ENCODE data around the gene CLIP1.

Gene CLIP1

GRCh38 chr12:122460641-122461040, 38.2 kb upstream of the CLIP1 start:
- no peak for TF ChIP-seq CTCF (IDR thresholded peaks at IDR 0.05; ENCODE audit: insufficient read depth, low read length, poor library complexity, severe bottlenecking)
- no peaks in the 10 kb centered on the region for H3K27me3 ChIP-seq (replicated peaks; ENCODE audit: control insufficient read depth, insufficient read depth, low read length)

GRCh38 chr12:122460061-122460460, 37.6 kb upstream of the CLIP1 start:
- no peak for TF ChIP-seq CTCF (IDR thresholded peaks at IDR 0.05; ENCODE audit: insufficient read depth, low read length, poor library complexity, severe bottlenecking)
- no peaks in the 10 kb centered on the region for H3K36me3 ChIP-seq (ENCODE audit: control insufficient read depth, insufficient read depth, low read length)
- no peak overlapping the region for H3K4me3 ChIP-seq (replicated peaks; ENCODE audit: low read depth, low read length)
- H3K27me3 ChIP-seq (replicated peaks; ENCODE audit: control insufficient read depth, insufficient read depth, low read length), result no peaks in the 10 kb centered on the region
- no peak for DNase-seq (ENCODE audit: extremely low read depth, insufficient read length)

More at GRCh38 chr12:122460641-122461040, 38.2 kb upstream of the CLIP1 start:
- no peaks in the 10 kb centered on the region for H3K36me3 ChIP-seq (ENCODE audit: control insufficient read depth, insufficient read depth, low read length)
- DNase-seq (ENCODE audit: extremely low read depth, insufficient read length), result no peak
- no peak overlapping the region for H3K4me3 ChIP-seq (replicated peaks; ENCODE audit: low read depth, low read length)

GRCh38 chr12:122459211-122459610, 36.7 kb upstream of the CLIP1 start:
- no peak for DNase-seq (ENCODE audit: extremely low read depth, insufficient read length)
- no peaks in the 10 kb centered on the region for H3K27me3 ChIP-seq (replicated peaks; ENCODE audit: control insufficient read depth, insufficient read depth, low read length)
- H3K4me3 ChIP-seq (replicated peaks; ENCODE audit: low read depth, low read length), result no peak overlapping the region
- H3K36me3 ChIP-seq (ENCODE audit: control insufficient read depth, insufficient read depth, low read length), result no peaks in the 10 kb centered on the region
- TF ChIP-seq CTCF (IDR thresholded peaks at IDR 0.05; ENCODE audit: insufficient read depth, low read length, poor library complexity, severe bottlenecking), result no peak

- no peak for DNase-seq (ENCODE audit: extremely low read depth, insufficient read length)
- TF ChIP-seq CTCF (IDR thresholded peaks at IDR 0.05; ENCODE audit: insufficient read depth, low read length, poor library complexity, severe bottlenecking), result no peak
- no peaks in the 10 kb centered on the region for H3K27me3 ChIP-seq (replicated peaks; ENCODE audit: control insufficient read depth, insufficient read depth, low read length)
- H3K36me3 ChIP-seq (ENCODE audit: control insufficient read depth, insufficient read depth, low read length), result no peaks in the 10 kb centered on the region
- no peak overlapping the region for H3K4me3 ChIP-seq (replicated peaks; ENCODE audit: low read depth, low read length)
Observed at GRCh38 chr12:122458105-122459035, 35.9 kb upstream of the CLIP1 start.

- TF ChIP-seq CTCF (IDR thresholded peaks at IDR 0.05; ENCODE audit: insufficient read depth, low read length, poor library complexity, severe bottlenecking), result no peak
- no peaks in the 10 kb centered on the region for H3K36me3 ChIP-seq (ENCODE audit: control insufficient read depth, insufficient read depth, low read length)
- DNase-seq (ENCODE audit: extremely low read depth, insufficient read length), result no peak
- no peak overlapping the region for H3K4me3 ChIP-seq (replicated peaks; ENCODE audit: low read depth, low read length)
- no peaks in the 10 kb centered on the region for H3K27me3 ChIP-seq (replicated peaks; ENCODE audit: control insufficient read depth, insufficient read depth, low read length)
Observed at GRCh38 chr12:122457627-122458026, 35.2 kb upstream of the CLIP1 start.

Data from GM06990 (cell line).